Caki2 (cell line): ENCODE measurements around the gene MANF. TPM values are rescaled to one million over a fixed set of nuclear protein-coding genes. Genes with fewer than 3 reads are reported as not detected.
A peak's percentile ranks its signal among the peaks of the same experiment; 100 is the strongest.
"Not testable (repeated sequence)": the region's sequence is repeated elsewhere in the genome, so short reads cannot be mapped to it uniquely, and the experiment has no call there.

ENCODE experiments used
- DNase-seq: peaks from one replicate; pipeline ENCODE4 v3.0.0-alpha.2; 2015; ENCODE audit warnings: low read depth
- in situ Hi-C: cut with HindIII; loops from 2 replicates; pipeline ENCODE4 v1.10.0; 2016; ENCODE audit warnings: low sequenced_read_pairs, low pct_unique_long_range_greater_than_20kb, mixed read lengths
- total RNA-seq: library from RNA; depleted of rRNA; stranded (reverse); fragments of >200 nt; shearing (Covaris generic); gene quantifications from 2 replicates; pipeline ENCODE4 v1.2.3, GENCODE V29; 2014; ENCODE audit warnings: low replicate concordance

The MANF gene
- total RNA-seq, 1 experiment from 2014 or later = 108 TPM

DNA sequence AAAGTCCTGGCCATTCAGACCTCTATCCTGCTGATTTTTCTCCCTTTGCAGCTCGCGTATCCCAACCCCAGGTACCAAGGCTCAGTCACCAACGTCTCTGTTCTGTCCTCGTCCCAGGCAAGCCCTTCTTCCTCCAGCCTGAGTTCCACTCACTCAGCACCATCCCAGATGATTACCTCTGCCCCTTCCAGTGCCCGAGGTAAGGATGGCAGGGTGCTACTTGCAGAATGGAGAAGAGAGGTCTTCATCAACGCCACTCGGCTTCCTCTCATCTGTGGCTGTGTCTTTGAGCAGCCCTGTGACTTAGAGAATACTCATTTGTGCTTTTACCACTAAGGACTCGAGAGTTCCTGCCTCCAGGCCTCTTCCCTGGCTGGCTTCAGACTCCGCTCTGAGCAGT, 22.6 kb upstream of the MANF start:
- no peak for DNase-seq
- in situ Hi-C loops = no loop called here

DNA sequence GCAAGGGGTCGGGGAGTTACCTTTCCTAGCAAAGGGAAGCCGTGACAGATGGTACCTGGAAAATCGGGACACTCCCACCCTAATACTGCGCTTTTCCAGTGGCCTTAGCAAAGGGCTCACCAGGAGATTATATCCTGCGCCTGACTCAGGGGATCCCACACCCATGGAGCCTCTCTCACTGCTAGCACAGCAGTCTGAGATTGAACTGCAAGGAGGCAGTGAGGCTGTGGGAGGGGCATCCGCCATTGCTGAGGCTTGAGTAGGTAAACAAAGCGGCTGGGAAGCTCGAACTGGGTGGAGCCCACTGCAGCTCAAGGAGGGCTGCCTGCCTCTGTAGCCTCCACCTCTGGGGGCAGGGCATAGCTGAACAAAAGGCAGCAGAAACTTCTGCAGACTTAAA, 16.8 kb upstream of the MANF start:
- DNase-seq, in situ Hi-C loops: not testable (repeated sequence)

DNA sequence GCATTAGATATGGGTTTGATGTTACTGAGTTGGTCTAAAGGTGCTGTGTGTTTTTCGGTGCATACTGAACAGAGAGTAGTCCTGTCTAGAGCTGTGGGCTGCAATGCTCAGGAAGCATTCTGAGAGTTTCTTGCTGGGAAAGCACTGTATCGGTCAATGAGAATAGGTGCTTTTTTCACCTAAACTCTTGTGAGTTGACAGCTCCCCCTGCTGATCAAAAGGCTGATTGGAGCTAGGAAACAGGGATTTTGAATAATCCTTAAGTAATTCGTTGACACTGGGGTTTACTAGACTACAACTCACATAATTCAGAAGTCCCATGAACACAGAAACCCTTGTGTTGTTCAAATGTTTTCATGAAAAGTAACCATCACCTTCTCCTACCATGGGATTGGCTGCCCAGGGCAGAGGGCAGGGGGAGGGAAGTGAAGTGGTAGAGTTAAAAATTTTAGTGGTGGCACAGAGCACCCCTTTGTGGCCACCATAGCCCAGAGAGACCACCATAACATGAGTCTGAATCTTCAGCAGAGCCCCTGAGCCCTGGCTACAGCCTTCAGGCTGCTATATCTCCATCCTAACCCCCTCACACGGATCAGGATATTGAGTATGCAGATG, 13.0 kb upstream of the MANF start:
- peak; percentile 40 for DNase-seq
- in situ Hi-C loops = no loop called here

DNA sequence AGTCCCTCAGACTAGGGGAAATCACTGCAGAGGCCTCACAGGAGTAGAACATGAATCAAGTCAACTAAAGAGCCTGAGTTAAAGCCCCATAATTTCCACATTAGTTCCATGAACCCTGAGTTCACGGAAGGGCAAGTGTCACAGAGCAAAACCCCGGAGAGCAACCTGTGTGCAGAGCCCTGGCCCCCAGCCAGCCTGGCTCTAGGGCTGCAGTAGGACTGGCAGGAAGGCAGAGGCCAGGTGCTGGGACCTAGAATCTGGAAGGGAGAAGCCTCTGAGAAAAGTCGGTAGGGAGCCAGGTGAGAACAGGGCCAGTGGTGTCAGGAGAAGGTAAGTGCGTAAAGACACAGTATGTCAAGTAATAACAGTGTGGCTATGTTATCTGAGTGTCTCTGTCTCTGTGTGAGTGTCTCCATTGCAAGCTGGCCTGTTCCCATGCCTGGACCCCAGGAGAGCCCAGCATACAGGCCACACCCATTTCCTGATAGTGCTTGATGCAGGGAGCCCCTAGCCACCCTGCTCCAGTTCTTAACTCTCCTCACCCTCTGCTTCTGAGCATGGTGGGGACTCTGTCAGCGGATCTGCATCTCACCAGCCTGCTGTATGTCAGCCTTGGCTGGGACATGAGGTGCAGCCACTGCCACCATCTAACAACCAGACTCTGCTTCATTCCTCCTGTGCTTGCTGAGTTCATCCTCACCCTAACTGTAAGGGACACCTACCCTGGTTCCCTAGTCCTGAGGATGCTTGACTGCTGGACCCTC, 11.3 kb upstream of the MANF start:
- DNase-seq = no peak
- in situ Hi-C loops = no loop called here

DNA sequence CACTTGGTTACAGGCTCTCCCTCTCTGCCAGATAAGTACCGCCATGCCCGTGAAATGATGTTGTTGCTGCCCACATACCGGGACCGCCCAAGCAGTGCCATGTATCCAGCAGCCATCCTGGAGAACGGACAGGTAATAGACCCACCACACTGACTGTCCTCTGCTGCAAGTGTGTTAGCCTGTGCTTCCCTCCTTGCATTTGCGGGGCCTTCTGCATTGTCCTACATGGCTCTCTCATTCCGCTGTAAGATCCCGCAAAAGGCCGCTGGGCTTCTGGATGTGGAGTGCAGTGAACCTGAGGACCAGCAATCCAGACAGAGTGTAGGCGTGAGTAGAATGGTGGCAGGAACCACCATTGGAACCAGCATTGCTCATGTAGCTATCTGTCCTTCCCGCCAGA, 10.6 kb upstream of the MANF start:
- no peak for DNase-seq
- in situ Hi-C loops = no loop called here

DNA sequence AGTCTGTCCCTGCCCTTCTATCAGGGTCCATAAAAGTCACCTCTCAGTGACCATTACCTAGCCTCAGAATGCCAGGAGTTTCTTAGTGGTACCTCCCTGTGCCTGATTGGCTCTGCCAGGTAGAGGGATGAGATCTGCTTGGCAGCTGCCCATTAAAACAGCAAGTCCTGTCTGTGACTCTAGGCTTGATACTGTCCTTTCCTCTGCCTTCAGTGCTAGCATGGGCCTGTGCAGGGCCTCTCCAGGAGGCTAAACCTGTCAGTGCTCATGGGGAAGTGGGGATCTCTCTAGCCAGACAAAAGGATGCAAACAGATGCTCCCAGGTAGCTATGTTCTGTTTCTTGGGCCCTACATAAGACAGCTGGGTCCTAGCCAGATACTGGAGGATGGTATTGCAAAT, 10.0 kb upstream of the MANF start:
- no peak for DNase-seq
- in situ Hi-C loops = no loop called here

DNA sequence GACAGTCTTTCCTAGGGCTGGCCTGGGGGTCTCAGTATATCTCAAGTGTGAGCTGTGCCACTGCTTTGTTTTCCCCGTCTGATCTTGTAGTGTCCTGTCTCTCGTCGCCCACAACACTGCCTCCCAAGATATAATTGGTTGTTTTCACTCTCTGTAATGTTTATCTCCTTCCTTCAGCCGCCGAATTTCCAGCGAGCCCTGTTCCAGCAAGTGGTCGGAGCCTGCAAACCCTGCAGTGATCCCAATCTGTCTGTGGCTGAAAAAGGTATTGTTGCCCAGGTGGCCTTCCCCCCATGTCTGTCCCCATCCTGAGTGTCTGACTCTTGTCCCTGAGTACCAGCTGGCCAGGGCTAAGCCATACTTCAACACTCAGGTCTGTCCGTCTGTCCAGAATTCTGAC, 9.5 kb upstream of the MANF start:
- no peak for DNase-seq
- in situ Hi-C loops = no loop called here

DNA sequence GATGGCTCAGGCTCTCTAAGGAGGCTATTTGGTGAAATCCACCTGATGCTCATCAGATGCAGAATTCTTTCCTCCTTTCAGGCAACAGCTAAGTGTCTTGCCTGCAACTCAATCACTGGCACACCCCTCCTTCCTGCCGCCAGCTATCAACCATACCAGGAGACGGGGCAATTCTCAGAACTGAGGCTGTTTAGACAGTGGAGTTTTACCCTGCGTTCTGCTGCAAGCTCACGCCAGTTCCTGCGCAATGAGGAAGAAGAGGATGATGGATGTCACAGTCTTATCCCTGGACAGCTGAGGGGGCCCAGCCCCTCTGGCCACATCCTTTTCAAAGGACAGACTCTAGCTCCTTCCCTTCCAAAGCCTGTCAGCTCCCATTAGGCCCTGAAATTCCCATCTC, 7.0 kb upstream of the MANF start:
- in situ Hi-C loops = no loop called here
- no peak for DNase-seq

DNA sequence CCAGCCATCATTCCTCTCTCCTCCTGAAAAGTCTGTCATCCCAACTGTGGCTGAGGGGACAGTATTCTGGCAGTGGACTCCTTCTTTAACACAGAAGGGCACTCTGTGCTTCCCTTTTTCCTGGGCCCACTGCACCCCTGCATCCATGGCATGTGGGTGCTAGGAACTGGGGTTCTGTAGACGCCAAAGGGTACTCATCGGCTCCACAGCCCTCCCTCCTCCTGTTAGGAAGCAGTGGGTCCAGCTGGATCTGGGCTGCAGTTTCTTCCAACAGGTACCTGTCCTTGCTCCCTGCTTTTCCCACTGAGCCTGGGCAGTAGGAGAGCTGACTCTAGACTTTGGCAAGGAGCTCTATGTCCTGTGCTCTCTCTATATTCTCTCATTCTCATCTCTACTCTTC, 6.4 kb upstream of the MANF start:
- DNase-seq = no peak
- in situ Hi-C loops = no loop called here

DNA sequence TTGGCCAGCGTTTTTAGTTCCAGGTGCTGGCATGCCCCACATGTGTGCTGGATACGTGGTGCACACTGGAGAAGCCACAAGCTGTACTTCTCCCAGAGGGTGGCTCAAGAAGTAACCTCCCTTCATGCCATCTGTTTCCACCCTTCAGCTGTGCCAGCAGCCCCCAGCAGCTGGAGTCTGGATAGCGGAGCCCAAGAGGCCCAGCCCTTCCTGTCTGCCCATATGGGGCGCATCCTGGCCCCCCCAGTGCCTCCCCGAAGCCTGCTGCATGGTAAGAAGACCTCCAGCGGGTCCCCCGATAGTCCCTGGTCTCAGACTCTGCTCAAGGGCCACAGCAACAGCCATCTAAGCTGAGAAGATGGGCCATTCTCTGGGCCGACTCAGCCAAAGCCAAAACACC, 5.8 kb upstream of the MANF start:
- in situ Hi-C loops = no loop called here
- DNase-seq = no peak

DNA sequence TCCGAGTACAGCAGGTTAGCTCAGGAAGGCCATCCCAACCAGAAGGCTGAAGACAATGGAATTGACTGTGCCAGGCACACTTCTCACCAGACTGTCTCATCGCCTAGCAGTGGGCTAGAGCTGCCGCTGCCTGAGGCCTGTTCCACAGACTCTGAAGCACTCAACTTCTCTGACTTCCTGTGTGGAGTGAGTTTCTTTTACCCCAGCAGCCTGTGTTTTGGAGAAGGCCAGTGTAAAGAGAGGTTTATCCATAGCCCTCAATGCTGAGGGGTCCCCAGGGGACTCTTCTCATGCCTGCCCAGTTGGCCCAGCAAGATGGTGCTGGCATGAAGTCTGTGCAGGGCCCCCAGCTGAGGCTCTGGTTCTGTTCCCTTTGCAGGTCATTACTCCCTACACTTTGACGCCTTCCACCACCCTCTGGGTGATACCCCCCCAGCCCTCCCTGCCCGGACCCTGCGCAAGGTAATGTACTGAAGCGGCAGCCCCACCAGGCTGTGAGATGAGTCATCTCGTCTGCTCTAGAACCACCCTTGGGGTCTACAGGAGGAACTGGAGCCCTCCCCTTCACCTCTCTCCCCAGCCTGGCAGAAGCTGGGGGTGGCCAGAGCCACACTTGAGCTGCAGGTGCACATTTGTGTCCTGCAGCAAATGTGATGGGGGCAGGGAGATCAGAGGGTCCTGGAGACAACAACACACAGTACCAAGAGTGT, 5.2 kb upstream of the MANF start:
- DNase-seq = no peak
- in situ Hi-C loops = no loop called here

DNA sequence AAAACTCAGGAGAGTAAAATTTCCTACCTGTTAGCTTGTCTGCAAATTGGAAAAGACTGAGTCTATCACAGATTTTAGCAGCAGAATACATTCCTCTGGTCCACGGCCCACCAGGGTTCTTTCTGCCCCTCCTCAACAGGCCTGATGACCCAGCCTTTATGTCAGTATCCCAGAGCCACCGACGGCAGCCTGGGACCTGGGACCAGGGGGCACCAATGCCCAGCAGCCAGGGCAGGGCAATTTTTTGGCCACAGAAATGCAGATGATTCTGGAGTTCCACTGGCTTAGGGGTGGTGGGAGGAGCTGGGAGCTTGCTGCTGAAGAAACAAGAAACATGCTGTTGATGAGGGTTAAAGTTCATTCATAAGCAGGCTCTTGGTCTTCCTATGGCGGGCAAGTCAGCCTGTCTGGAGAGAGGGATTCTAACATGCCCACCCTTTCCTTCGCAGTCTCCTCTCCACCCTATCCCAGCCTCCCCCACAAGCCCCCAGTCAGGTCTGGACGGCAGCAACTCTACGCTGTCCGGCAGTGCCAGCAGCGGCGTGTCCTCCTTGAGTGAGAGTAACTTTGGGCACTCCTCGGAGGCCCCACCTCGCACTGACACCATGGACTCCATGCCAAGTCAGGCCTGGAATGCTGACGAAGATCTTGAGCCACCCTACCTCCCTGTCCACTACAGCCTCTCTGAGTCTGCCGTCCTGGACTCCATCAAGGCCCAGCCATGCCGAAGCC, 4.3 kb upstream of the MANF start:
- in situ Hi-C loops = no loop called here
- DNase-seq = no peak

DNA sequence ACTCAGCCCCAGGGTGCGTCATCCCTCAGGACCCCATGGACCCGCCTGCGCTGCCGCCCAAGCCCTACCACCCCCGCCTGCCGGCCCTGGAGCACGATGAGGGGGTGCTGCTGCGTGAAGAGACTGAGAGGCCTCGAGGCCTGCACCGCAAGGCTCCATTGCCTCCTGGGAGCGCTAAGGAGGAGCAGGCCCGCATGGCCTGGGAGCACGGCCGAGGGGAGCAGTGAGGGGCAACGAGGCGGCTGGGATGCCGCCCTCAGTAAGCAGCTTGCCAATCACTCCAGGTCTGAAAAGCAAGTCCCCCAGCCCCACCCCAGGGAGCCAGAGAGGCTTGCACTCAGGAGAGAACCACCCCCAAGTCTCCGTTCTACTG, 3.8 kb upstream of the MANF start:
- no peak for DNase-seq
- in situ Hi-C loops = no loop called here

DNA sequence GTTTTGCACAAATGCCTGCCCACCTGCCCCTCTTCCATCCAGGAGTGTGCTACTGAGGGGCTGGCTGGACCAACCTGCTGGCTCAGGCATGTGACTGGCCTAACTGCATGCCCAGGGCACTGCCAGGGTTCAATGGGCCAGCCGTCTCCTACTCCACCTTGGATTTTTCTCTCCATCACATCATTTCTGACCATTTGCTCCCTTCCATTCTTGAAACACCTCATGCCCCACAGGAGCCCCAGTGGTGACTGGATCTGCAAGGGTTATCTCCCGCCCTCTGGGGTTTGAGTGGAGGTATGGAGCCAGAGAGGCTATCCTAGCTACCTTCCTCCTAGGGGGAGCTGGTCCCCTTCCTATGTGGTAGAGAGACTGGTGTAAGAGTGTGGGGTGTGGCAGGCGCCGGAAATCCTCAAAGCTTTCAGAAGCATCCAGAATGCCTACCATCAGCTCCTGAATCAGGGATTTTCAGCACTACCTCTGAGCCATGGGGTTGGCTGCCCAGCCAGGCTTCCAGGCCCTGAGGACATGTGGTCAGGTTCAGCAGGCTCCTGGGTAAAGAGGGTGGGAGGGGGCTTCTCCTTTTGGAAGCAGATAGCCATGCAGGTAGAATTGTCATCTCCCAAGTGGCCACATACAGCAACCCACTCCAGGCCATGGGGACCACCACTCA, 2.9 kb upstream of the MANF start:
- DNase-seq = no peak
- in situ Hi-C loops = no loop called here

DNA sequence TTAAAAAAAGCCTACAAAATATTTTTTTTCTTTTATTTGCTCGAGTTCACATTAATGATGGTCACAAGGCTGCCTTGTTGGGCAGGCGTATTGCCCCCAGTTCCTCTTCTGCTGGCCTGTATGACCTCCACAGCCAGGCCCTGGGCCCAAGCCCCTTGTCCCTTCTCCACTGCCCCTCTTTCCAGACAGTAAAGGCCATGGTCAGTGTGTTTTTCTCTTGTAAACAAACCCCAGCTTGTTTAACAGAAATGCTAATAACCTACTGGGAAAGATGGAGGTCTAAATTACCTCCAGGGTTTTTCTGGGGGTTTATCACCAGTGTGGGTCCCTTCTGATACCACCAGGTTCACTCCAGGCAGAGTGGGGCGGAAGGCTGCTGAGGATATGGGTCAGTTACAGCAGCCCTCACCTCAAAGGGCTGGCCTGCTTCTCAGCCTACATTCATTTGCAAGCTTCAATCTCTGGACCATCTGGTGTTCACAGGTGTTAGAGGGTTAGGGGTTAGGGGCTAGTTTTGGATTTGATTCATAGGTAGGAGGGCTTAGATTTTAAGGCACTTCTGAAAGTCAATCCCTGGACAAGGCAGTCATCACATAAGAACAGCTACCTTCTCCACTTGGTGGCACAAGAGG, 2.0 kb upstream of the MANF start:
- in situ Hi-C loops = no loop called here
- no peak for DNase-seq

DNA sequence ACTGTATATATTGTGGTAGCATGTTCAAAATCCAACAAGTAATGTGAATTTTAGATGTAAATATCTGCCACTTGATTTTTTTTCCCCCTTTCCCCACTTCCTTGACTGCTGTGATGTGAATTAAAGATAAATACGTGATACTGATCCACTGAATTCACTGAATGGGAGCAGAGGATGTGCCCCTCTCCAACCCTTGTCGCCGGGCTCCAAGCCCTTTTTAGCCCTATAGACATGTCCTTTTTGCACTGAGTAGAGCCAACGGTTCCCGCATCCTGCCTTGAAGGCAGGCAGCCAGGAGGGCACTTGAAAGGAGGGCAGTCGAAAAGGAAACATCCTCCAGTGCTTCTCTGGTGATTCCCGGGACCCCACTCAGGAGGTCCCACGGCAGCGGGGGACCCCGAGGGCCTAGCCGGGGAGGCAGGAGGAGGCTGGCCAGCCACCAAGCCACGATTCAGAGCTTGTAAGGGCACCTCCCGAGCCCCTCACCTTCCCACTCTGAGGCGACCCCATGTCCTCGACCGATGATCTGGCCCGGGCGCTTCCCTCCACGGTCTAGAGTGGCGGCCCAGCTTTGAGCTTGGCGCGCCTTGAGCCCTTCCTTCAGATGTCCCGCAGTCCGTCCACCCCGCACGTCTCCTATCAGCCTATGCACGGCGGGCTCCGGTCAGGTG, 901 bp upstream of the MANF start:
- in situ Hi-C loops = no loop called here
- DNase-seq = no peak

DNA sequence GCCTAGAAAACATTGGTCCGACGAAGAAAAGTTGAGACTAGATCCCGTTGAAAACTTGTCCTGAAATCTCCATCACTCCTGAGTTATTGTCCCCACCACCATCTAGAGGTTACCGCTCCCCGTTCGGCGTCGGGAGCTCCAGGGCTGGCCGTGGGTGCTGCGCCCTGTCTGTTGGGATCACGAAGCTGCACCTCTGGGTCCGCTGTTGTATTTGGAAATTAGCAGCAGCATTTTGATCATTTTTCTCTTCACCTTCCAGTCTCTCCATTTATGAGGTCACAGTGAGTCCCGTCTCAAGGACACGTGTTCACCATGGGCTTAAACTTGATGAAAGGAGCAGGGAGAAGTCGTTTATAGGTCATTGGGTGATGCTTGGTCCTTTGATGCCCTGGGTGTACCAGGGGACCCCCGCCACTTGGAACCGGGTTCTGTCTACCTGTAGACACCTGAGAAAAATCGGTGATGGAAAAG, 565 bp downstream of the MANF start:
- DNase-seq = no peak

More for the DNA sequence above, 565 bp downstream of the MANF start:
- in situ Hi-C loops = no loop called here
